Breast epithelium (tissue), 3 donors: ENCODE measurements around the gene GSPT1.

Experiments used
- CTCF ChIP-seq, 3 donors: fragments of 450-650 bp; IDR thresholded peaks; one replicate each; pipeline ENCODE4 v1.5.1; 2016 to 2017; ENCODE audit warnings: antibody characterized with exemption in 3 of 3, mild to moderate bottlenecking in 3 of 3, moderate library complexity in 3 of 3
- POLR2AphosphoS5 ChIP-seq, 3 donors: sonication (generic); formaldehyde crosslinking; IDR thresholded peaks; one replicate each; pipeline ENCODE4 v1.6.1; 2017; ENCODE audit warnings: antibody characterized with exemption in 3 of 3

GRCh38 chr16:11877374-11877773 lies 38.4 kb downstream of the GSPT1 start:
- TF ChIP-seq CTCF (IDR thresholded peaks at IDR 0.05), result no peak
- TF ChIP-seq POLR2AphosphoS5 (IDR thresholded peaks at IDR 0.05), result no peak
